Stimulated activated CD8-positive, alpha-beta memory T cell treated with anti-CD3 and anti-CD28 coated beads, Interleukin-12 subunit alpha, Interleukin-12 subunit beta, amount 100 ng/mL, for 24 hours (primary cell): ENCODE data around the gene ACSS3.
"Not testable (repeated sequence)": the region's sequence is repeated elsewhere in the genome, so short reads cannot be mapped to it uniquely, and the experiment has no call there.

ENCODE experiments used
- DNase-seq: peaks from one replicate; pipeline ENCODE4 v3.0.0-alpha.2; 2020; ENCODE audit errors: extremely low read depth

Gene ACSS3

GRCh38 chr12:81077686-81078441 is at the start of gene ACSS3:
TSS of gene ACSS3 (plus strand) at chr12:81078079. CDS start at chr12:81078121, 42 bp downstream.
- DNase-seq = no peak

DNA sequence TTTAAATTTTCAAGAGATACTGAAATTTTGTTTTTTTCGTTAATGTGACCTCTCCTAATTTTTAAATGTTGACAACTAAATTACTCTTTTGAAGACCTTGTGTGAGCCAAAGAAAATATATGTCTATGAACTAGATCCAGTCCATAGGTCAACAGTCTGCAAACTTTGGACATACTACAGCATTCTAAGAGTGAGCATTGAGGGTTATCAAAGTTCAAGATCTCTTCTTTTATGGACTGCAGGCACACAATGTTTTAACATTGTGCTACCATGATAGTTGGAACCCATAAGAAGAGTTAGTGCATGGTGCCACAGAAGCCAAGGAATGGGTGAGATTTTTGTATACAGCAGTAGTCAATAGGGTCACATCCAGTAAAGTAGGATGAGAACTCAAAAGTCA is 43.0 kb upstream of the ACSS3 start:
- DNase-seq = no peak

DNA sequence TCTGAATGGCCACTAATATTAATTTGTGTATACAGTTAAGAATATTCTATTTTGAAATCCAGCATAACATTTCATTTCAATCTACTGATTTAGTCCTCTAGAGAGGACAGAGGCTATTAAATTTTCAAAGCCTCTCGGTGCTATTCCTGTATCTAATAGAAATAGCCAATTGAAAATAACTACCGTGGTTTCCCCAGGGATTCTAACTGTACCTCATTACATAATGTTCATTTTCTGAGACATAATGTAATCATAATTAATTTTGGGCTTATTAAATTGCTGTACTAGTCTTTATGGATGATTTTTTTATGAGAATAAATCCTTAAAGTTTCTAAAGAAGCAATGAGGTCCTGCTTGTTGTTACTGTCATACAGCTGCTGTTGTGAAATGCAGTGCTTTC is 38.6 kb upstream of the ACSS3 start:
- DNase-seq = no peak

GRCh38 chr12:81043979-81044740 is 33.7 kb upstream of the ACSS3 start:
- no peak for DNase-seq

DNA sequence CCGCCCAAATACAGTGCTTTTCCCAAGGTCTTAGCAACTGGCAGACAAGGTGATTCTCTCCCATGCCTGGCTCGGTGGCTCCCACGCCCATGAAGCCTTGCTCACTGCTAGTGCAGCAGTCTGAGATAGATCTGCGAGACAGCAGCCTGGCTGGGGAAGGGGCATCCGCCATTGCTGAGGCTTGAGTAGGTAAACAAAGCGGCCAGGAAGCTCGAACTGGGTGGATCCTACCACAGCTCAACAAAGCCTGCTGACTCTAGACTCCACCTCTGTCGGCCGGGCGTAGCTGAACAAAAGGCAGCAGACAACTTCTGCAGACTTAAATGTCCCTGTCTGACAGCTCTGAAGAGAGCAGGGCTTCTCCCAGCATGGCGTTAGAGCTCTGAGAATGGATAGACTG is 12.9 kb upstream of the ACSS3 start:
- not testable (repeated sequence) for DNase-seq

- no peak for DNase-seq
These were observed 7.0 kb upstream of the ACSS3 start for GRCh38 chr12:81070846-81071245.

DNA sequence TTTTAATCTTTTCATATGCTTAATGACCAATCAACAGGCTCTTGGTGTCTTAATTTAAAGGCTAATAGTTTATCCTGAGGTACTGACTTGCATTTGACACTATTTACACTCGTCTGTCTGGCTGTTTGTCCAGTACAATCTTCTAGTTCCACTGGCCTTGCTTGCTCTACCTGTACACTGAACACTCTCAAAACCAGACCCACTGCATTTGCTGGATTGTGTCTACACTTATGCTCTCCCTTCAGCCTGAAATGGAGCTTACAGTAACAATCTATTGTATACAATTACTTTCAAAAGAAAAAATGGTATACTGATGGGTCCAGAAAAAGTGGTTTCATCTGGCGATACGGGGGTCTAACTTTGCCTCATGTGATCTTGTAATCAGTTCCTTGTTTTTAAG is 2.3 kb upstream of the ACSS3 start:
- DNase-seq = no peak

DNA sequence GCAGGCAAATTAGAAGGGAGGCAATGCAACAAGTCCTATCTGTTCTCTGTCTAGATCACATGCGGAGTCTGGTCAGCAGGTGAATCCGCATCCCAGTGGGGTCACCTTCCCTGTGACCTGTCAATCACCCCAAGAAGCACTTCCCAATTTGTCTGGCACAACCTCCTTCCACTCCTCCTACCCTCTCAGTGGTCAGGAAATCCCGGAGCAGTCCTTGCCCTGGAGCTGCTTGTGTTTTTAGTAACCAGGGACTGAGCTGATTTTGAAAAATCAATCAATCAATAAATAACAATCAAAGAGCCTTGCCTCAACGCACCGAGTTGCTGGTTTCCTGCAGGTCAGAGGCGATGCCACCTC is 572 bp upstream of the ACSS3 start:
- DNase-seq = no peak

- DNase-seq = no peak
These were observed 754 bp downstream of the ACSS3 start for GRCh38 chr12:81078469-81079196.

- DNase-seq = no peak
These were observed 1.6 kb downstream of the ACSS3 start for GRCh38 chr12:81079280-81080076.

DNA sequence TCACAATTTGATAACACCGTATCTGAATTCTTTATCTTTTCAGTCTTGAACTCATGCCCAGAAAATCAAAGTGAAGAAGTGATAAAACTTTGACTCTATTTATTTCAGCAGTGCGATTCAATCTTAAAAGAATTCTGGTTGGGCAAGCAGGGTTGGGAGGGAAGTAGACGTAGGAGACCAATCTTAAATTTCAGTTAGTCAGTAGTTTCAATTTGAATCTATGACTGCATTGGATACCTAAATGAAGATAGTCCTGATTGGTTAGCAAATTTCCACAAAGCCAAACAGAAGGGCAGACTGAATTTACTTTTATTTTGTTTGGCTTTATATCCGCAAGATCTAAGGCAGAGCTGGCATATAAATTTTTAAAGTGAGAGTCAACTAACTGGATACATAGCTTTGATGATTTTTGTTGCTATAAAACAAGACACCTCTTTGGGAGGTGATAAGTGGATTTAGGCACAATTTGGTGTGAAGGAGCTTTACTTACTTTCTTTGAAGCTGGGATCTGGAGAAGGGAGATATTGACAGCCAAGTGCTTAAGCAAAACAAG is 2.6 kb downstream of the ACSS3 start:
- DNase-seq = no peak

DNA sequence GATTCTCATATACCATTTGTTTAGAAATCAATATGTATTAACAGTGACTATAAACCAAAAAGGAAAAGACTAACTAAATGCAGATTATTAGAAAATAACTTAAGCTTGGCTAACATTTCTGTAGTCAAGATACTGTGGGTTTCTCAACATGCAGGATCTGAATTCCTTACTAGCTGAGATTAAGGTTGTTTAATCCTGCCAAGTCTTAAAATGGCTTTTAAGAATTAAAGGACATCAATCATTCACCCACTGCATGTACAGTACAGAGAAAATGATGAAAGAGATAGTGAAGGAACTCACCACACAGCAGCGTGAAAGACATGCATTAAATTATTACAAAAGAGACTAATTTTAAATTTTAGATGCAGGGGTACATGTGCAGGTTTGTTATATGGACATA is 3.8 kb downstream of the ACSS3 start:
- no peak for DNase-seq

GRCh38 chr12:81083018-81083417 is 5.1 kb downstream of the ACSS3 start:
- DNase-seq = no peak

DNA sequence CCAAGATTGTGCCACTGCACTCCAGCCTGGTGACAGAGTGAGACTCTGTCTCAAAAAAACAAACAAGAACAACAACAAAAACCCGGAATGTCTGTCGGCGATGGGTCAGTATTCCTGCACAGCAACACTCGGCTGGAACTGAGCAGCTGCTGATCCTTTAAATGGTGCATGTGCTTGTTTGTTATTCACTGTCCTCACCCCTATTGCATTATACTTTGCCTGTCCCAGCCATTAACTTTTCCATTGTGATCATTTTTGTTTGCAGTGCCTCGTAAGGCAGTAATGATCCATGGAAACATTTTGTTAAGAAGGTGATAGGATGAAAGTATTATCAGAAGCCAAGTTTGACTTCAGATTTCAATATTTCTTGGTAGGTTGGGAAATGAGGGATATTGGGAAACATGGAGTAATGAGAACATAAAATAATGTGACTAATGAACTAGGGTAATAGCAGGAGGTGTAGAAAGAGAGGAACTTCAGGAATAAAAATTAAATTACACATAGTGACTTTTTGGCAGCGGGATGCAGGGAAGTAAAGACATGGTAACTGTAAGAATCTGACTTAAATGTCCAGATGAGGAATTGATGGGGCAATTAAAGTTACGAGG is 6.1 kb downstream of the ACSS3 start:
- no peak for DNase-seq

DNA sequence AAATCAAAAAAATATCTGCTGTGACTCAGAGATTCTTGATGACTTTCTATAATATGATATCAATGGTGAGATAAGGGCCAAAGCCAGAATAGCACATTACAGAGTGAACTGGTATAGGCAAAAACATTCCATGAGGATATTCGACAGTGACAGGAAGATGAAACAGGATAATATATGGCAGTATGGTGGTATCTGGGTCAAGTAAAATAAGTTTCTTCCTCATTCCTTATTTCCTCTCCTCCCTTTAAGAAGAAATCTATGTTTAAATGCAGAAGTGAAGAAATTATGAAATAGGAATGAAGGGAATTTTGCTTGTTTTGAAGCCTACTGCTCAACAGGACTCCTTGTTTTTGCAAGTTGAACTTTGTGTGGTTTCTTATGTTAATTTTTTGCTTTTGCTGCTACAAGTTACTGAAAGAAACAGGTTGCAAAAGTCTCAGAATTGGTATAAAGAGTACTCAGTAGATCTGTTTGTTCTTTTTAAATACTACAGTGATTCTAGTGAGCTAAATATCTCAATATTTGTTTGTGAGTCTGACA is 7.0 kb downstream of the ACSS3 start:
- DNase-seq = no peak

DNA sequence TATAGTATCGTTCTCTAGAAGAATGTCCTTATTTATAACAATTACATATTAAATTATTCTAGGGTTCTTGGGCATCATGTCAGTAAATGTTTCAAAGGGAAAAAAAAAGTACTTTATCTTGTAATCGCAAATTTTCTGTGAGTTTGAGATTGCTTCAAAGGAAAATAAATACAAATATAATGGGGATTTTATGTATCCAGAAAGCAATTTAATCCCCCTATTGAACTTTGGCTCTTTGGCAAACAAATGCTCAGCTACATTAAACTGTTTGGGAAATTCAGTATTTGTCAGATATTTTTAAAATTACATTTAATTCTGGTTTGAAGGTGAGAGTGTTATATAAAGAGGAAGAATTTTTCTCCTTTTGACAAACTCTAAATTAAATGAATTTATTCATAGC is 8.0 kb downstream of the ACSS3 start:
- no peak for DNase-seq

GRCh38 chr12:81086342-81086741 is 8.5 kb downstream of the ACSS3 start:
- no peak for DNase-seq

DNA sequence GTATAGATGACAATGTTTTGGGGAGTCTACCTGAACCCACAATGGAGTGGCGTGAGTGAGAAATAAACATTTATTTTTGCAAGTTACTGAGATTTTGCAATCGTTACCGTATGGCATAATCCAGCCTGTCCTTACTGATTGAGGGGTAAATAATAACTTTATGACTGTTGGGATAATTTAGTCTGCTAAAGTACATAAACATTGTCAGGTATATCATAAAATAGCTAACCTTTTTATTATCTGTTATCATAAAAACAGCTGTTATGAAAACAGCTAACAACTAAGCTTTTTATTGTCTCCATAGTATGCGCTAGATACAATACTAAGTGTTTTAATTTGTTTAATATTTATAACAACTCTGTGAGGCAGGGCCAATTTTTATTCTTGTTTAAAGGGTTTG is 10.3 kb downstream of the ACSS3 start:
- no peak for DNase-seq

DNA sequence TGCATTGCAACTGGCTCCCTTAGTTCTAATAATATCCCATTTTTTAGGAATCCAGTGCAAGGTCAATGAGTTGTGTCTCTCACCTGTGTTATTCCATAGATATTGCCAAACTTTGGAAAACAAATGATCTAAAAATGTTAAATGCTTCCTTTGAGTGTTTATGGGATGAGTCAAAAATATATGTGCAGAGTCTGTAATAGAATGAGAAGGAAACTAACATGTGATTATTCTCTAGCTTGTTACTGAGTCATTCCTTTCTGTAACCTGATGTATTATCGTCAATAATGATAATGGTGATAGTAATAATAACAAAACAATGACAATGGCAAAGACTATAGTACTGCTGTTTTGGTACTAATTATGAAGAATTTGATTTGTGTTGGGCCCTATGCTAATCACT is 11.5 kb downstream of the ACSS3 start:
- no peak for DNase-seq

GRCh38 chr12:81092053-81092452 is 14.2 kb downstream of the ACSS3 start:
- DNase-seq = no peak
